Astrocyte of the spinal cord (primary cell): ENCODE results near the gene ZMIZ1.

ENCODE experiments used
- DNase-seq: peaks from one replicate; pipeline ENCODE4 v3.0.0; 2011; ENCODE audit warnings: low read depth, low spot score
- H3K4me3 ChIP-seq: 2 replicates; pipeline ENCODE4 v1.5.1; 2011; ENCODE audit warnings: low read depth, mild to moderate bottlenecking, low read length, moderate library complexity
- in situ Hi-C: cut with HindIII; loops from 2 replicates; pipeline ENCODE4 v1.10.0; 2017; ENCODE audit warnings: low sequenced_read_pairs
- TF ChIP-seq, protein P1 (sequence below): IDR thresholded peaks from 2 replicates; pipeline ENCODE4 v1.5.1; 2012; ENCODE audit warnings: low read depth, mild to moderate bottlenecking, low read length, inconsistent platforms

Gene ZMIZ1

DNA sequence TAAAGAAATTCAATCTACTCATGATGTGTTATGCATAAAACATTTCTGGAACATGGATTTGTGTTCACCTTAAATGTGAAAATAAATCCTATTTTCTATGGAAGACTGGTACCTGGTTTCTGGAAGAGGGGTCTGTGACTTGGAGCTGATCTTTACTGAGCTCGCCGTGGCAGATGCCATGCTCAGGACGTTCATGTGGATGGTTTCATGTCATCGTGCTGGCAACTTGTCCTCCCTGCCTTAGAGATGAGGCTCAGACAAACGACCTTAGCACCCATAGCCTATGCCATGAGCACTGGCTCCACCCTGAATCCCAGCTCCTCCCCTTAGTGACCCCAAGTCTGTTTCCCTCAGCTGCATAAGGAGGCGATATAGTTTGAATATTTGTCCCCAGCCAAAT, 285.8 kb downstream of the ZMIZ1 start:
- H3K4me3 ChIP-seq, result no peak overlapping the region
- TF ChIP-seq, protein P1, sequence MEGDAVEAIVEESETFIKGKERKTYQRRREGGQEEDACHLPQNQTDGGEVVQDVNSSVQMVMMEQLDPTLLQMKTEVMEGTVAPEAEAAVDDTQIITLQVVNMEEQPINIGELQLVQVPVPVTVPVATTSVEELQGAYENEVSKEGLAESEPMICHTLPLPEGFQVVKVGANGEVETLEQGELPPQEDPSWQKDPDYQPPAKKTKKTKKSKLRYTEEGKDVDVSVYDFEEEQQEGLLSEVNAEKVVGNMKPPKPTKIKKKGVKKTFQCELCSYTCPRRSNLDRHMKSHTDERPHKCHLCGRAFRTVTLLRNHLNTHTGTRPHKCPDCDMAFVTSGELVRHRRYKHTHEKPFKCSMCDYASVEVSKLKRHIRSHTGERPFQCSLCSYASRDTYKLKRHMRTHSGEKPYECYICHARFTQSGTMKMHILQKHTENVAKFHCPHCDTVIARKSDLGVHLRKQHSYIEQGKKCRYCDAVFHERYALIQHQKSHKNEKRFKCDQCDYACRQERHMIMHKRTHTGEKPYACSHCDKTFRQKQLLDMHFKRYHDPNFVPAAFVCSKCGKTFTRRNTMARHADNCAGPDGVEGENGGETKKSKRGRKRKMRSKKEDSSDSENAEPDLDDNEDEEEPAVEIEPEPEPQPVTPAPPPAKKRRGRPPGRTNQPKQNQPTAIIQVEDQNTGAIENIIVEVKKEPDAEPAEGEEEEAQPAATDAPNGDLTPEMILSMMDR, result no peak
- no peak for DNase-seq
- in situ Hi-C loops, result no loop called here

DNA sequence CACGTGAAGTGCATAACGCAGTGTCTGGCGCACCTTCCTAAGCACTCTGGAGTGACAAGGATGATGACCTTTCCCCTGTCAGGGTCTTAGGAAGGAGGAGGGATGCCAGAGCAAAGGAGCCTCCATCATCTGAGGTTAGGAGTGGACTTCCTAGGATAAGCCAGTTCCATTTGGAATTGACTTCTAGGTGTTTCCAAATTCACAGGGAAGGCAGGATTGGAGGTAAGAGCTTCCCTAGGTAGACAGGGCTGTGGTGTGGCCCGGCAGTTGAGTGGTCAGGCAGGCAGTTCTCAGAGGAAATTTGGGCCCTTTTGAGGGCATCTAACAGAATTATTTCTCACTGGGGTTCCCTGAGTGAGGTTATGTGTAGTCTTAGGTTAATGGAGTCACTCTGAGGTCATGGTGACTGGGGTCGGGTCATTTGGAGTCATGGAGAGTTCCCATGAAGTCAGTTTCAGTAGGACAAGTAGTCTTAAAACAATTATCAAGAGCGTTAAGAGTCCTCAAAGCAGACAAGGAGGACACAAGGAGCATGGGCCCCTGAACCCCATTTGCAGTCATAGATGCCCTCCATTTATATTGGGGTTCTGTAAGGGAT, 286.8 kb downstream of the ZMIZ1 start:
- DNase-seq, result no peak
- no peak overlapping the region for H3K4me3 ChIP-seq
- in situ Hi-C loops, result no loop called here
- TF ChIP-seq, protein P1, result no peak

DNA sequence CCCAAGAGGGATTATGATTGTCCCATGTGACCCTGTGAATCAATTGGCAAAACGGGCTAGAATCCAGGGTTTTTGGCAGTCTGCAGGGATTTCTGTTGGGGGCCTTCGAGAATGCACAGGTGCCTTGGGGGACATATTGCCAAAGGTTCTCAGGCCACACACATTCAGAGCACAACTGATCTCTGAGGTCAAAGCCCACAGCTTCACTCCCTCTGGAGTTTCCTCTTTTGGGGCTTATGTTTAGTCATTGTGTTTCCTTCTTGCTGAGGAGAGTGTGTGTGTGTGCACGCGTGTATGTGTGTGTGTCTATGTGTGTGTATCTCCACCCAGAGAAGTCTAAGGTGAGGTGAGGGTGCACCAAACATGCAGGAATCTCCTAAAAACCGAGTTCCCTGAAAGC, 287.3 kb downstream of the ZMIZ1 start:
- H3K4me3 ChIP-seq, result no peak overlapping the region
- in situ Hi-C loops, result no loop called here
- TF ChIP-seq, protein P1, result no peak
- no peak for DNase-seq

DNA sequence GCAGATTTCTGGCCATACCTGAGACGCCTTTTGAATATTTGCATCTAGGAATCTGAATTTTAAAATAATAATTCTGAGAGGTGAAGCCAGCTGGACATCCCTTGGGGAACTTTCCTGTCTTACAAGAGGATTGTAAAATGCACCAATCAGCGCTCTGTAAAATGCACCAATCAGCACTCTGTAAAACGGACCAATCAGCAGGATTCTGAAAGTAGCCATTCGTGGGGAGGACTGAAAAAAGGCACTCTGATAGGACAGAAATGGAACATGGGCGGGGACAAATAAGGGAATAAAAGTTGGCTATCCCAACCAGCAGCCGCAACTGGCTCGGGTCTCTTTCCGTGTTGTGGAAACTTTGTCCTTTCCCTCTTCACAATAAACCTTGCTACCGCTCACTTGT, 288.4 kb downstream of the ZMIZ1 start:
- in situ Hi-C loops, result no loop called here
- no peak for DNase-seq
- TF ChIP-seq, protein P1, result no peak

DNA sequence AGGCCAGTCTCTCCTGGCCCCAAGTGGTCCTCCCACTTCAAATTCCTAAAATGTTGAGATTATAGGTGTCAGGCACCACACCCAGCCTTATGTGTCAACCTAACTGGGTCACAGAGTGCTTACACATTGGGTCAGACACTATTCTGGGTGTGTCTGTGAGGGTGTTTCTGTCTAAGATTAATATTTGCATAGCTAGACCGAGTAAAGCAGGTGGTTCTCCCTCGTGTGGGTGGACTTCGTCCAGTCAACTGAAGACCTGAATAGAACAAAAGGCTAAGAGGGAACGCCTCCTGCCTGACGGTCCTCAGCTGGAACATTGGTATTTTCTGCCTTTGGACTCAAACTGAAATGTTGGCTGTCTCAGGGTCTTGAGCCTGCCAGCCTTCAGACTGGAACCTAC, 290.0 kb downstream of the ZMIZ1 start:
- in situ Hi-C loops, result no loop called here
- TF ChIP-seq, protein P1, result no peak
- no peak overlapping the region for H3K4me3 ChIP-seq
- DNase-seq, result no peak

More for the DNA sequence above, 288.4 kb downstream of the ZMIZ1 start:
- H3K4me3 ChIP-seq, result no peak overlapping the region

DNA sequence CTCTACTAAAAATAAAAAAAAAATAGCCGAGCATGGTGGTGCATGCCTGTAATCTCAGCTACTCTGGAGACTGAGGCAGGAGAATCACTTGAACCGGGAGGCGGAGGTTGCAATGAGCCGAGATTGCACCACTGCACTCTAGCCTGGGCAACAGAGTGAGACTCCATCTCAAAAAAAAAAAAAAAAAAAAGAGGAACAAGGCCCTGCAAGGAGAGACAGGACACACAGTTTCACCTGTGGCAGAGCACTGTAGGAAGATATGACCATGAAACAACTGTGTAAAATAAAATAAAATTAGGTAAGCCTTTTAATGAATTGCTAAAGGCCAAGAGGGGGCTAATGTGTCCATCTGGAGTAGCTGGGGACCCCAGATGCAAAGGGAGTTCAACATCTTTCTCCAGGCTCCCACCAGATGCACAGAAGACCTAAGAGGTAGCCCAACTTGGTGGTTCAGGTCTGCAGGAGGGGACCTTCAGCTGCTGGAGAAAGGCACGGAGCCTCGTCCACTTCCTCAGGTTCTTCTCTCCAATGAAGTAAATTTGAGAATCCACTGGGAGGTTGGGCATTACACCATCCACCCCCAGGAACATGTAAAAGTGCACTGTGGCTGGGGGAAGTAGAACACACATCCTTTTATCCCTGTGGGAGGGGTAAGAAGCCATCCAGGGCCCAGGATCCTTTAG, 291.2 kb downstream of the ZMIZ1 start:
- H3K4me3 ChIP-seq, result no peak overlapping the region
- TF ChIP-seq, protein P1, result no peak
- in situ Hi-C loops, result no loop called here

More for the DNA sequence above, 291.2 kb downstream of the ZMIZ1 start:
- DNase-seq, result no peak
